ENCODE results near the gene COL19A1. TPM values are rescaled to one million over a fixed set of nuclear protein-coding genes. Genes with fewer than 3 reads are reported as not detected.
"Not testable (repeated sequence)": the region's sequence is repeated elsewhere in the genome, so short reads cannot be mapped to it uniquely, and the experiment has no call there.

Gene COL19A1
- total and polyA plus RNA-seq, 5 experiments from 2014 or later: 0.02 to 2.1 (median 0.95) TPM; not detected in 1

DNA sequence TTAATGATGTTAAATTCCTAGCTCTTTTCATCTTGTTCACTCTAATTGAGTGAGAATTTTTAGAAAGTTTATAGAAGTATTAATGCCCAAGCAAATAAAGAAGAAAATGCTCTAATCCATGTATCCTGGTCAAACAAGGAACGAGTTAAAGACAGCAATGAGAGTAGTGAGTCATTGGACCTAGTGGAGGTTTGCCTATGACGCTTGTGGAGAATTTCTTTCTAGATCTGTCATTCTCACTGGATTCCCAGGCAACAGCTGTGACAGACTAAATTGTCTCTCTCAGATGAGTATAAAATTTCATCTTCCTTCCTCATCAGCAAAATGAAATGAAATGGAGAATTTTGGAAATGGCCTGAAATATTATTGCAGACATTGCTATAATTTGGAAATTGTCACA is 127.9 kb downstream of the COL19A1 start:
- POLR2A ChIA-PET: no interaction called here
- DNase-seq: no peak
- no peaks in the 10 kb centered on the region for H3K4me1 Mint-ChIP-seq
- H3K27me3 Mint-ChIP-seq: peaks cover 8 to 32% (median 16%) of the 10 kb centered on the region in 5 donors
- H3K4me3 Mint-ChIP-seq: no peak overlapping the region
- no peaks in the 10 kb centered on the region for H3K36me3 Mint-ChIP-seq
- peaks cover 0 to 2% (median 0%) of the 10 kb centered on the region in 9 donors for H3K9me3 Mint-ChIP-seq
- H3K27ac Mint-ChIP-seq: no peak overlapping the region
- ATAC-seq: no peak

DNA sequence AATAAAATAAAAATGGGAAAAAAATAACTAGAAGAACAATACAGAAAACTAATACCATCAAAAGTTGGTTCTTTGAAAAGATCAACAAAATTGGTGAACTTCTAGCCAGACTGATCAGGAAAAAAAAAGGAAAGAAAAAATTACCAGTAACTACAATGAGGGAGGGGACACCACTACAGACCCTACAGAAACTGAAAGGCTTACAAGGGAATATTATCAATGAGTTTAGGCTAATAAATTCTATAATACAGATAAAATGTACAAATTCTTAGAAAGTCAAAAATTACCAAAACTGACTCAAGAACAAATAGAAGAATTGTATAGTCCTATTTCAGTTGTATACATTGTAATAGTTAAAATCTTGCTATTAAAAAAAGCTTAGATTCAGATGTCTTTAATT is 141.8 kb downstream of the COL19A1 start:
- DNase-seq: no peak
- peaks cover 0 to 38% (median 19%) of the 10 kb centered on the region in 9 donors for H3K9me3 Mint-ChIP-seq
- POLR2A ChIA-PET: no interaction called here
- peaks cover 0 to 20% (median 2%) of the 10 kb centered on the region in 3 donors for H3K36me3 Mint-ChIP-seq
- ATAC-seq: no peak
- H3K27me3 Mint-ChIP-seq: peaks cover 0 to 15% (median 11%) of the 10 kb centered on the region in 5 donors
- H3K4me3 Mint-ChIP-seq: no peak overlapping the region
- H3K4me1 Mint-ChIP-seq: no peaks in the 10 kb centered on the region
- no peak overlapping the region for H3K27ac Mint-ChIP-seq

DNA sequence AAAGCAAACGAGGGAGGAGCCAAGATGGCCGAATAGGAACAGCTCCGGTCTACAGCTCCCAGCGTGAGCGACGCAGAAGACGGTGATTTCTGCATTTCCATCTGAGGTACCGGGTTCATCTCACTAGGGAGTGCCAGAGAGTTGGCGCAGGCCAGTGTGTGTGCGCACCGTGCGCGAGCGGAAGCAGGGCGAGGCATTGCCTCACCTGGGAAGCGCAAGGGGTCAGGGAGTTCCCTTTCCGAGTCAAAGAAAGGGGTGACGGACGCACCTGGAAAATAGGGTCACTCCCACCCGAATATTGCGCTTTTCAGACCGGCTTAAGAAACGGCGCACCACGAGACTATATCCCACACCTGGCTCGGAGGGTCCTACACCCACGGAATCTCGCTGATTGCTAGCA is 144.0 kb downstream of the COL19A1 start:
- H3K27ac Mint-ChIP-seq, DNase-seq, ATAC-seq, H3K4me3 Mint-ChIP-seq, POLR2A ChIA-PET, H3K27me3 Mint-ChIP-seq, H3K4me1 Mint-ChIP-seq: not testable (repeated sequence)
- H3K36me3 Mint-ChIP-seq: peaks cover 0 to 20% (median 2%) of the 10 kb centered on the region in 3 donors
- peaks cover 0 to 31% (median 10%) of the 10 kb centered on the region in 9 donors for H3K9me3 Mint-ChIP-seq

DNA sequence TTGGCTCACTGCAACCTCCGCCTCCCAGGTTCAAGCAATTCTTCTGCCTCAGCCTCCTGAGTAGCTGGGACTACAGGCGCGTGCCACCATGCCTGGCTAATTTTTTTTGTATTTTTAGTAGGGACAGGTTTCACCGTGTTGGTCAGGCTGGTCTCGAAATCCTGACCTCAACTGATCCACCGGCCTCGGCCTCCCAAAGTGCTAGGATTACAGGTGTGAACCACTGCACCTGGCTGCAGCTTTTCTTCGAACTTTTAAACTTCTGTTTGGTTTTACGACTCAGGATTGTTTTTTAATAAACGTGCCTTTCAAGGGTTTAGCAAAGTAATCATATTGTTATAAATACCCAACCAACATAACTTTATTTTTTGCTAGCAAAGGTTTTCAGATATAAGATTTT is 156.8 kb downstream of the COL19A1 start:
- H3K36me3 Mint-ChIP-seq, POLR2A ChIA-PET, DNase-seq, H3K4me1 Mint-ChIP-seq, H3K9me3 Mint-ChIP-seq, H3K27ac Mint-ChIP-seq, ATAC-seq, H3K4me3 Mint-ChIP-seq: not testable (repeated sequence)
- peaks cover 0 to 14% (median 3%) of the 10 kb centered on the region in 5 donors for H3K27me3 Mint-ChIP-seq

DNA sequence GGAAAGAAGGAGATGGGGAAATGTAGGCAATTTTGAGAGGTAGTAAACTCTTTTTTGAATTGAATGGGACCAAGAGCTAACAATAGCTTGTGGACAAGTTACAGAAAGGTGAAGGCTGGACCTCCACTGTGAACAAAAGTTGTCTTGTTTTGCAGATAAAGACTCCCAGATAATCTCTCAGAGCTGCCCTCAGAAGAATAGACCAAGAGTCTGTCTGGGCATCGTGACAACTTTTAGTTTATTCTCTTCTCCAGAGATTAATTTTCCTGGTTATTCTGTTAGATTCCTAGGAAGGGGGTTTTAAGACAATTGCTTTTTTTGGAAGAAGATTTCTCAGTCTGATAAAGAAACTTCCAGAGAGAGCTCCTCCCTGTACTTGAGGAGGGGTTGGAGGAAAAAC is 161.9 kb downstream of the COL19A1 start:
- no peaks in the 10 kb centered on the region for H3K4me1 Mint-ChIP-seq
- no peaks in the 10 kb centered on the region for H3K36me3 Mint-ChIP-seq
- H3K27me3 Mint-ChIP-seq: peaks cover 0 to 25% (median 8%) of the 10 kb centered on the region in 5 donors
- no peak overlapping the region for H3K4me3 Mint-ChIP-seq
- H3K27ac Mint-ChIP-seq: no peak overlapping the region
- no peaks in the 10 kb centered on the region for H3K9me3 Mint-ChIP-seq
- POLR2A ChIA-PET: no interaction called here
- DNase-seq (no peak), ATAC-seq (no peak)

DNA sequence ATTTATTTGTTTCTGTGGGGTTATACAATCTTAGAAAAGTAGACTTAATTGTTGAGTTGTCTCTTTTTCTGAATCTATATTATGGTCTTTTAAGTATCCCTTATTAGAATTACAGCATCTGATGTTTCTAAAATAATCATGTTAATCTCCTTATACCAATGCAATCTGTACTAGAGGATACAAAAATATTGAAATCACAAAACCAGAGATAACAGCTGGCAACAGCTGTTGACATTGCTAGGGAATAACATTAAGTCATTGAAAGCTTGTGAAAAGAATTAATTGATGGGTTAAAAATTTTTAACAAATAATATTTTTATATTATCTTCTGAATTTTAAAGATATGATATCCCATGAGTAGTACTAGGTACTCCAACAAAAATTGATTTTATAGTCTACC is 162.6 kb downstream of the COL19A1 start:
- no peak overlapping the region for H3K4me3 Mint-ChIP-seq
- ATAC-seq (no peak), DNase-seq (no peak)
- H3K27ac Mint-ChIP-seq: no peak overlapping the region
- no peaks in the 10 kb centered on the region for H3K9me3 Mint-ChIP-seq
- H3K27me3 Mint-ChIP-seq: peaks cover 0 to 25% (median 10%) of the 10 kb centered on the region in 5 donors
- POLR2A ChIA-PET: no interaction called here
- H3K4me1 Mint-ChIP-seq: no peaks in the 10 kb centered on the region
- no peaks in the 10 kb centered on the region for H3K36me3 Mint-ChIP-seq

DNA sequence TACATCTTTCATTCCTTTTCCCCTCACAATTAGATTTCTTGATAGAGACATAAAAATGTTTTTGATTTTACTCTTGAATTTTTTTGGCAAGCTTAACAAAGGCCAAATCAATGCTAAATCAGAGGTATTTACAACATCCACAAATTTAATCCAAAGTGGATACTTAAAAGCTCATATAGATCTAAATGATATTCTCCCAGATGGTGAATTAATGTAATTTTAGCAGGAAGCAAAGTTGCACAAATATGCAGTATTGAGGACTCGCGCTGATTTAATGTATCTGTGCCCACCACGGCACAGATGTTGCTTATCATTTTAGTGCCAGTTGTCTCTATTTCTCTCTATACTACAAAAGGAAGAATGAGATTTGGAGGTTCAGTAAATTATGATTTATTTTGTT is 167.4 kb downstream of the COL19A1 start:
- Mint-ChIP-seq H3K27ac (no peak overlapping the region), H3K4me1 (no peaks in the 10 kb centered on the region), H3K36me3 (no peaks in the 10 kb centered on the region), H3K9me3 (no peaks in the 10 kb centered on the region), H3K4me3 (no peak overlapping the region), H3K27me3 (peaks cover 0 to 15% (median 5%) of the 10 kb centered on the region in 5 donors)
- no peak for ATAC-seq
- POLR2A ChIA-PET: no interaction called here
- DNase-seq: no peak

DNA sequence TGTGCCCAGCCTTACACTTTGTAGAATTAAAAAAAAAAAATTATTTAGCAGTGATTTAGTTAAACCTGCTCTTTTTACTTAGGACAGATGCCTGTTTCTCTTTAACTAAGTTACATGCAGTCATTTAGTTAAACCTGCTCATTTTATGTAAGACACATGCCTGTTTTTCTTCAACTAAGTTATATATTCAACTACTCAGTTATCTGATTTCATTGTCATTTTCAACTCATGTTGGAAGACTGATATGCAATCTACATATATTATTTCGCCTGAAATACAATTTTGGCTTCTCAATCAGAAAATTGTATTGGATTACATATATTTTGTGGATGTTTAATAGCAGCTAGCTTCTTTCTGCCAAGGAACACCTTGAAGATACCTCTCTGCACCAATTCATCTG is 171.1 kb downstream of the COL19A1 start:
- peaks cover 0 to 4% (median 0%) of the 10 kb centered on the region in 5 donors for H3K27me3 Mint-ChIP-seq
- POLR2A ChIA-PET: no interaction called here

DNA sequence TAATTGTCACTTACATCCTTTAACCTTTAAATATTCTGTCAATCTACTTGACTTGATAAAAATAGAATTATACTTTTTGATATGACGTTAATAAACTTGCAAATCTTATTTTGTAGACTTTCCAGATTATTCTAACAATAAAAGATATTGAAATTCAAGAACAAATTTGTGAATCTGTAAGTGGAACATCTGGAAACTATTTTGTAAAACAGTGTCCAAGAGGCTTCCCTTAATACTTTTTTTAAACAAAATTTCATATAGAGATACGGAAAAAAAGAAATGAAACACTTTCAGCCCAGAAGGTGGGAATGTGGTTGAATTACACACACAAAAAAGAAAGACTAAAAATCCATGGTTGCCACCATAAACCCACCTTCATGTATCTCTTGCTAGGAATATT is 174.4 kb downstream of the COL19A1 start:
- ATAC-seq: no peak
- Mint-ChIP-seq H3K36me3 (no peaks in the 10 kb centered on the region), H3K9me3 (peaks cover 0 to 2% (median 0%) of the 10 kb centered on the region in 9 donors), H3K27ac (no peak overlapping the region), H3K4me3 (no peak overlapping the region), H3K27me3 (peaks cover 0 to 3% (median 0%) of the 10 kb centered on the region in 5 donors), H3K4me1 (no peaks in the 10 kb centered on the region)
- POLR2A ChIA-PET: no interaction called here
- DNase-seq: no peak

More for the DNA sequence above, 171.1 kb downstream of the COL19A1 start:
- Mint-ChIP-seq H3K36me3 (no peaks in the 10 kb centered on the region), H3K9me3 (no peaks in the 10 kb centered on the region), H3K27ac (no peak overlapping the region), H3K4me1 (no peaks in the 10 kb centered on the region), H3K4me3 (no peak overlapping the region)
- ATAC-seq (no peak), DNase-seq (no peak)

DNA sequence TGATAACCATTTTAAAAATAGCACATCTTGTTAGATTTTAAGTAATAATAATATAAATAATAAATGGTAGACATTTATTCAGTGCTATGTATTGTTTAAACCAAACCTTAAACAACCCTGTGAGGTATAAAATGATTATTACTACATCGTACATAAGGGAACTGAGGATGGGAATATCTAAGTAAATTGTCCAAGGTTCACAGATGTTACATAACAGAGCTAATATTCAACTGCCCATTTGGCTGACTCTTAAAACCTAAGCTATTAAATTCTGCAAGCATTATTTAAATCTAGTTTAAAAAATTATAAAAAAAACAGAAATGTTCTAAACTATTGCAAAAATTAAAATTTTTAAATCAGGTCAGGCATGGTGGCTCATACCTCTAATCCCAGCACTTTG is 175.1 kb downstream of the COL19A1 start:
- DNase-seq (no peak), ATAC-seq (no peak)
- Mint-ChIP-seq H3K27me3 (peaks cover 0 to 7% (median 0%) of the 10 kb centered on the region in 5 donors), H3K9me3 (peaks cover 0 to 2% (median 0%) of the 10 kb centered on the region in 9 donors), H3K27ac (no peak overlapping the region), H3K4me1 (no peaks in the 10 kb centered on the region), H3K4me3 (no peak overlapping the region), H3K36me3 (no peaks in the 10 kb centered on the region)
- POLR2A ChIA-PET: no interaction called here

DNA sequence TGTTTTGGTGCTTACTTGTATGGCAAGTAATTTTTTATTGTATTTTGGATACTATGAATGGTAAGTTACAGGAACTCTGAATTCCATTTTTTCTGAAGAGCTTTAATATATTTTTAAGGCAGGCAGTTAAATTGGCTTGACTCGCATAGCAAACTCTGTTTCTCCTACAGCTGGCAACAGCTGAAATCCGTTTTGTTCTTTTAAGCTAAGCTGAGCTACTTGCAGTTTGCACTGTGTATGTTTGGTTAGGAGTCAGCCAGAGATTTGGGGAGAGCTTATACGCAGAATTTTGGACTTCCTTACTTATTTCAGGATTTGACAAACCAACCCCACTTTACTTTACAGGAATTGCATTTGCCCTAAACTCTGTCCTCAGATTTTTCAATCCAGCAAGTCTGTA is 179.1 kb downstream of the COL19A1 start:
- Mint-ChIP-seq H3K27ac (no peak overlapping the region), H3K36me3 (no peaks in the 10 kb centered on the region)
- POLR2A ChIA-PET: no interaction called here

DNA sequence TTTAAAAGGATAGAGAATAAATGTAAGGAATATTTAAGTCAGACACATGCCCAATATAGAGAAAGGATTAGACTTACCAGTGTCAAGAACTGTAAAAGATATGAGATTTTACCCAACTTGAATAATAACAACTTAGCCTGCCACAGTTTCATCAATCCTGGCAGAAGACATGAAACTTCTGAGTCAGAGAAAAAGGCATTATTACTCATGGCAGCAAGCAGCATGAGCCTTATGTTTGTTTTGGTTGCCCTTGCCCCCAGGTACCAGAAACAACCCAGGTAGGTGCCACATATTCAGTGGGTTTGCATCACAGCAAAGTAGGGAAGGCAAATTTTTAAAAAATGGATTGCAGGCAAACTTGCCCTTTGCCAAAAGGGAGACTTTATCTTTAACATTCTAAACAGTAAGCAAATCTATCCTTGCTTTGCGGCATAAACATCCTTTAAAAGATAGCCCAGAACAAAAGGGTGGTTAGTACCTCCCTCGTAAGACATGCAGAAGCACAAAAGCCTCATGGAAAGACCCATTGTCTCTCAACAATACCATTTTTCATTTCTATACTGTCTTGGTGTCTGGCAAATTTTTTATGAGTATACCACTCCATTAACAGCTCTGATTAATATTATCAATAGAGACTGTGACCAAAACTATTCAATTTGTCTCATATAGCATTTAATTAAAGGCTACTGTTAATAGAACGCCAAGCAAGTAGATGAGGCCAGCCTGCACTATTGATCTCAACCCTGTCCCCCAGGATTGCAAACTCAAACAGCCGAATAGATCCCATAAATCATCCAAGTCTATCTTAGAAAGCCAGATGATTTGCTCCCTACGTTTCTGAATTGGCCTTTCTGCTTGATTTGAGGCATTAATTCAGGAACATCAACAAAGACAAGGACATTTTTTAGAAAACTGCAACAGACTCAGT is 185.1 kb downstream of the COL19A1 start:
- POLR2A ChIA-PET: no interaction called here
- no peak overlapping the region for H3K4me3 Mint-ChIP-seq
- no peak overlapping the region for H3K27ac Mint-ChIP-seq
- H3K27me3 Mint-ChIP-seq: peaks cover 2 to 10% (median 5%) of the 10 kb centered on the region in 5 donors
- no peaks in the 10 kb centered on the region for H3K4me1 Mint-ChIP-seq
- H3K36me3 Mint-ChIP-seq: no peaks in the 10 kb centered on the region
- no peak for DNase-seq
- no peak for ATAC-seq
- no peaks in the 10 kb centered on the region for H3K9me3 Mint-ChIP-seq

More for the DNA sequence above, 179.1 kb downstream of the COL19A1 start:
- peaks cover 0 to 2% (median 0%) of the 10 kb centered on the region in 9 donors for H3K9me3 Mint-ChIP-seq
- no peak for ATAC-seq
- no peak for DNase-seq
- H3K4me1 Mint-ChIP-seq: no peaks in the 10 kb centered on the region
- H3K4me3 Mint-ChIP-seq: no peak overlapping the region
- peaks cover 0 to 7% (median 2%) of the 10 kb centered on the region in 5 donors for H3K27me3 Mint-ChIP-seq

DNA sequence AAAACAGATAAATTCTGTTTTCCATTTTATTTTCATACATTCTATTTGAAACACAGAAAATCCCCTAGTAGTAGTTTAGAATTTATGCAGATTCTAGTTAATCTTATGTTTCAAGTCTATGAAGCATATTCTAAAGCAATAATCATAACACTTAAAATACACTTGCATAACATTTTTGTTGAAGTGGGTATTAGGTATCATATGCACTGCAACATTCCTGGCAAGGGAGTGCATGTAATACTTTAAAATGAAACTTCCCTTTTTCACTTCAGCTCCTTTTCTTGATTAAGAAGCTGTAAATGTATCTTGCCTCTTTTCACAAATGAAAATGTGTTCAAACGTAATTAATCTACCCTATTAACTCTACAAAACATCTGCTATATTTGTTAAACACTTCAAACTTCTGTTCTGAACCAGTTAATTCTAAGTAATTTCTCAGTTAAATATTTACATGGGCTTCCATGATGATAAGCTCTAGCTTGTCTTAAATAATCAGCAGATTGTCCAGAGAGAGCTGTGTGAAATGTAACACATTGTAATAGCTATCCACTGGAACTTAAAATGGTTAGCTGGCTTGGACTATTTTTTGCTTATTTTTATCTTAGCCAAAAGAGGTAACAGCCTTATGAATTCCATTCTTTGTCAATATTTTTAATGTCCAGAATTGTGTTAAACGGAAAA is 192.8 kb downstream of the COL19A1 start:
- H3K27ac Mint-ChIP-seq: no peak overlapping the region
- no peak for ATAC-seq

More for the DNA sequence above, 192.8 kb downstream of the COL19A1 start:
- DNase-seq: no peak
- Mint-ChIP-seq H3K4me1 (no peaks in the 10 kb centered on the region), H3K9me3 (no peaks in the 10 kb centered on the region), H3K4me3 (no peak overlapping the region), H3K27me3 (peaks cover 0 to 33% (median 2%) of the 10 kb centered on the region in 5 donors), H3K36me3 (no peaks in the 10 kb centered on the region)
- POLR2A ChIA-PET: no interaction called here
